Measurements from ENCODE around the gene ZNF154. TPM values are rescaled to one million over a fixed set of nuclear protein-coding genes. Genes with fewer than 3 reads are reported as not detected.

Gene ZNF154
- polyA plus RNA-seq, 1 donor, result 13.1 TPM

GRCh38 chr19:57682226-57682766 lies 26.7 kb downstream of the ZNF154 start:
- DNase-seq (ENCODE audit: low read depth), result no peak

GRCh38 chr19:57675881-57676280 lies 33.1 kb downstream of the ZNF154 start:
- DNase-seq (ENCODE audit: low read depth), result no peak

- no peak for DNase-seq (ENCODE audit: low read depth)
Measured at GRCh38 chr19:57672466-57672865, 36.5 kb downstream of the ZNF154 start.

GRCh38 chr19:57671124-57671895 lies 37.7 kb downstream of the ZNF154 start:
- no peak for DNase-seq (ENCODE audit: low read depth)

GRCh38 chr19:57668635-57669034 lies 40.4 kb downstream of the ZNF154 start, which contains the start of gene ZSCAN4:
ZSCAN4 (plus strand) TSS chr19:57668935; CDS start chr19:57676146, 7,211 bp downstream.
- no peak for DNase-seq (ENCODE audit: low read depth)

GRCh38 chr19:57667228-57667627 lies 41.8 kb downstream of the ZNF154 start:
- no peak for DNase-seq (ENCODE audit: low read depth)

GRCh38 chr19:57665261-57665806 lies 43.7 kb downstream of the ZNF154 start:
- no peak for DNase-seq (ENCODE audit: low read depth)

GRCh38 chr19:57664269-57665127 lies 44.5 kb downstream of the ZNF154 start:
- no peak for DNase-seq (ENCODE audit: low read depth)

GRCh38 chr19:57656346-57656745 lies 52.7 kb downstream of the ZNF154 start:
- DNase-seq (ENCODE audit: low read depth), result no peak

GRCh38 chr19:57655443-57655842 lies 53.6 kb downstream of the ZNF154 start:
- DNase-seq (ENCODE audit: low read depth), result no peak

- DNase-seq (ENCODE audit: low read depth), result no peak
Measured at GRCh38 chr19:57653689-57654088, 55.3 kb downstream of the ZNF154 start.

GRCh38 chr19:57651654-57651996 lies 57.4 kb downstream of the ZNF154 start:
- DNase-seq (ENCODE audit: low read depth), result no peak

GRCh38 chr19:57648331-57649003 lies 60.5 kb downstream of the ZNF154 start:
- DNase-seq (ENCODE audit: low read depth), result no peak

Other genes starting within 250 kb of the ZNF154 start
- gene ZNF772, start 231.6 kb downstream of the ZNF154 start, polyA plus RNA-seq (ENCODE audit: insufficient read length), result 9.3 TPM
- 10.6 TPM for gene ZNF419, start 221.5 kb downstream of the ZNF154 start, polyA plus RNA-seq (ENCODE audit: insufficient read length)
- 7.8 TPM for gene ZNF773, start 209.3 kb downstream of the ZNF154 start, polyA plus RNA-seq (ENCODE audit: insufficient read length)
- gene ZNF549, start 181.8 kb downstream of the ZNF154 start, polyA plus RNA-seq (ENCODE audit: insufficient read length), result 7.5 TPM
- gene ZNF550, start 149.3 kb downstream of the ZNF154 start, polyA plus RNA-seq (ENCODE audit: insufficient read length), result 10.6 TPM
- gene ZNF416, start 130.3 kb downstream of the ZNF154 start, polyA plus RNA-seq (ENCODE audit: insufficient read length), result 4.9 TPM
- gene ZIK1, start 125.1 kb downstream of the ZNF154 start, polyA plus RNA-seq (ENCODE audit: insufficient read length), result 4.8 TPM
- gene ZNF530, start 109.3 kb downstream of the ZNF154 start, polyA plus RNA-seq (ENCODE audit: insufficient read length), result 3.6 TPM
- gene ZNF134, start 95.0 kb downstream of the ZNF154 start, polyA plus RNA-seq (ENCODE audit: insufficient read length), result 13.2 TPM
- gene ZNF211, start 76.0 kb downstream of the ZNF154 start, polyA plus RNA-seq (ENCODE audit: insufficient read length), result 17.3 TPM
- not detected for gene ZSCAN4, start 40.3 kb downstream of the ZNF154 start, polyA plus RNA-seq (ENCODE audit: insufficient read length)
- 5.6 TPM for gene ZNF551, start 27.2 kb downstream of the ZNF154 start, polyA plus RNA-seq (ENCODE audit: insufficient read length)
- gene ZNF671, start 18.4 kb upstream of the ZNF154 start, polyA plus RNA-seq (ENCODE audit: insufficient read length), result 8.2 TPM
- gene ZNF776, start 37.6 kb upstream of the ZNF154 start, polyA plus RNA-seq (ENCODE audit: insufficient read length), result 15.4 TPM
- gene ZNF586, start 60.5 kb upstream of the ZNF154 start, polyA plus RNA-seq (ENCODE audit: insufficient read length), result 13.6 TPM
- 5.4 TPM for gene ZNF552, start 105.7 kb upstream of the ZNF154 start, polyA plus RNA-seq (ENCODE audit: insufficient read length)
- 5.1 TPM for gene ZNF587B, start 121.1 kb upstream of the ZNF154 start, polyA plus RNA-seq (ENCODE audit: insufficient read length)
- 16.9 TPM for gene ZNF587, start 140.7 kb upstream of the ZNF154 start, polyA plus RNA-seq (ENCODE audit: insufficient read length)
- gene ZNF814, start 179.8 kb upstream of the ZNF154 start, polyA plus RNA-seq (ENCODE audit: insufficient read length), result 22.7 TPM
- 14.2 TPM for gene ZNF417, start 207.4 kb upstream of the ZNF154 start, polyA plus RNA-seq (ENCODE audit: insufficient read length)
- 10.5 TPM for gene ZNF418, start 226.2 kb upstream of the ZNF154 start, polyA plus RNA-seq (ENCODE audit: insufficient read length)
- gene ZNF256, start 238.5 kb upstream of the ZNF154 start, polyA plus RNA-seq (ENCODE audit: insufficient read length), result 6.0 TPM